Esophagus squamous epithelium (tissue), 5 donors: ENCODE data around the gene LENG8. TPM values are rescaled to one million over a fixed set of nuclear protein-coding genes. Genes with fewer than 3 reads are reported as not detected.
"Not testable (repeated sequence)": the region's sequence is repeated elsewhere in the genome, so short reads cannot be mapped to it uniquely, and the experiment has no call there.

ENCODE experiments used
- DNase-seq: peaks from one replicate; lab custom pipeline; 2025; lab: John Stamatoyannopoulos, UW
- H3K27ac ChIP-seq, 4 donors: fragments of 200-600 bp; sonication (generic); one replicate each; pipeline ENCODE4 v1.5.1; 2016 to 2019; ENCODE audit warnings: mild to moderate bottlenecking in 1 of 4
- H3K27me3 ChIP-seq, 4 donors: fragments of 200-600 bp; sonication (generic); 1 replicate in 3 of 4; 2 replicates in 1 of 4; pipeline versions ENCODE4 v1.5.1 to v1.6.0; 2017 to 2021; ENCODE audit warnings: antibody characterized with exemption in 1 of 4
- H3K36me3 ChIP-seq, 3 donors: fragments of 200-600 bp; sonication (generic); one replicate each; pipeline ENCODE4 v1.5.1; 2016 to 2019
- H3K4me1 ChIP-seq, 3 donors: fragments of 200-600 bp; sonication (generic); one replicate each; pipeline ENCODE4 v1.5.1; 2017 to 2019
- H3K4me3 ChIP-seq, 4 donors: fragments of 200-600 bp; sonication (generic); 1 replicate in 3 of 4; 2 replicates in 1 of 4; pipeline ENCODE4 v1.5.1; 2016 to 2019; ENCODE audit warnings: mild to moderate bottlenecking in 2 of 4, moderate library complexity in 1 of 4
- H3K9me3 ChIP-seq, 3 donors: fragments of 200-600 bp; sonication (generic); one replicate each; pipeline ENCODE4 v1.5.1; 2016 to 2019
- CTCF ChIP-seq, 6 experiments: fragments of 450-650 bp in 4 of 6; fragments of 200-600 bp in 2 of 6; sonication (generic) in 2 of 6; IDR thresholded peaks; one replicate each; pipeline ENCODE4 v1.5.1; 2016 to 2019; ENCODE audit warnings: antibody characterized with exemption in 6 of 6, mild to moderate bottlenecking in 4 of 6, moderate library complexity in 4 of 6
- POLR2A ChIP-seq, 4 donors: fragments of 450-650 bp; IDR thresholded peaks; one replicate each; pipeline ENCODE4 v1.6.1; 2017; ENCODE audit warnings: antibody characterized with exemption in 4 of 4, mild to moderate bottlenecking in 4 of 4, moderate library complexity in 3 of 4
- WGBS, 2 donors: methylation state at CpG; one replicate each; pipeline ENCODE4 v1.1.5; 2018; 5-methylcytosine and 5-hydroxymethylcytosine counted together
- intact Hi-C: fragments of 100-400 bp; cut with DNase I; formaldehyde crosslinking; loops from one replicate; pipeline ENCODE4 v1.15.0; 2022
- small RNA-seq, 4 donors: library from RNA; depleted of rRNA; stranded (forward); fragments of <200 nt; gene quantifications; one replicate each; pipeline ENCODE3, GENCODE V24; 2016
- total RNA-seq, 4 donors: library from RNA; depleted of rRNA; stranded (reverse); fragments of >200 nt; gene quantifications; one replicate each; pipeline ENCODE4 v1.1.0, GENCODE V29; 2016
- donor health status: DM: yes; HTN: yes; CAD: no.

LENG8 gene
- total RNA-seq, 4 donors from 2014 or later: 22.9 to 95.2 (median 49.6) TPM

GRCh38 chr19:54507824-54508223 lies 58.8 kb downstream of the LENG8 start:
- Histone ChIP-seq H3K9me3 (no peaks in the 10 kb centered on the region), H3K4me3 (no peak overlapping the region), H3K27me3 (peaks cover 0 to 36% (median 0%) of the 10 kb centered on the region in 4 donors), H3K4me1 (no peaks in the 10 kb centered on the region), H3K27ac (no peak overlapping the region), H3K36me3 (no peaks in the 10 kb centered on the region)
- TF ChIP-seq CTCF (IDR thresholded peaks at IDR 0.05) (no peak), POLR2A (IDR thresholded peaks at IDR 0.05) (no peak)
- no peak for DNase-seq
- intact Hi-C loops: no loop called here
- 52 to 71% methylated on average over 9 to 12 of the region's 12 CpGs for WGBS, 2 donors

GRCh38 chr19:54508487-54508886 lies 59.5 kb downstream of the LENG8 start:
- H3K36me3 ChIP-seq, H3K27ac ChIP-seq, intact Hi-C loops, H3K4me3 ChIP-seq, H3K9me3 ChIP-seq, H3K4me1 ChIP-seq, DNase-seq: not testable (repeated sequence)
- H3K27me3 ChIP-seq: peaks cover 0 to 34% (median 0%) of the 10 kb centered on the region in 4 donors
- 40% methylated on average over 1 of the region's 3 CpGs; no CpG with 5 or more reads in 1 of the 2 donors for WGBS, 2 donors

- DNase-seq, H3K36me3 ChIP-seq, H3K9me3 ChIP-seq, H3K4me3 ChIP-seq, intact Hi-C loops, H3K27ac ChIP-seq, H3K4me1 ChIP-seq: not testable (repeated sequence)
- H3K27me3 ChIP-seq: peaks cover 0 to 28% (median 0%) of the 10 kb centered on the region in 4 donors
- 0% methylated on average over 1 of the region's 21 CpGs; no CpG with 5 or more reads in 1 of the 2 donors for WGBS, 2 donors
Observed at GRCh38 chr19:54509200-54509940, 60.4 kb downstream of the LENG8 start.

Small RNAs within 50 kb of the gene (small RNA-seq; reads per million reads assigned to genes)
- gene AC245884.3: 0 reads per million in 4 donors

Other genes with a start within 250 kb of the LENG8 start
- gene RPS9, start 248.3 kb upstream of the LENG8 start, total RNA-seq: 1,000 to 10,000 TPM; 1,466 to 2,803 (median 2,105) TPM
- gene LILRB3, start 226.2 kb upstream of the LENG8 start, total RNA-seq: 10 to 100 TPM in 1 of 4 donors, 1 to 10 TPM in 2, not detected in 1; 7.8 to 18.8 (median 8.3) TPM
- 1 to 10 TPM in 1 of 4 donors, under 1 TPM in 2, not detected in 1; 0.53 to 1.7 (median 0.95) TPM for gene LILRA6, start 206.4 kb upstream of the LENG8 start, total RNA-seq
- gene LILRB5, start 191.9 kb upstream of the LENG8 start, total RNA-seq: 1 to 10 TPM in 3 of 4 donors, not detected in 1; 1.4 to 9.3 (median 5.8) TPM
- 1 to 10 TPM in 2 of 4 donors, under 1 TPM in 1, not detected in 1; 0.40 to 1.9 (median 1.0) TPM for gene LILRB2, start 168.1 kb upstream of the LENG8 start, total RNA-seq
- gene LILRA5, start 136.0 kb upstream of the LENG8 start, total RNA-seq: 1 to 10 TPM in 1 of 4 donors, under 1 TPM in 2, not detected in 1; 0.38 to 1.4 (median 0.70) TPM
- under 1 TPM in 1 of 4 donors, not detected in 3; 0.19 TPM for gene LILRA4, start 110.0 kb upstream of the LENG8 start, total RNA-seq
- gene LAIR1, start 84.3 kb upstream of the LENG8 start, total RNA-seq: 10 to 100 TPM in 2 of 4 donors, 1 to 10 TPM in 1, under 1 TPM in 1; 0.57 to 11.4 (median 6.1) TPM
- 1 to 10 TPM in 2 of 4 donors, under 1 TPM in 1, not detected in 1; 0.44 to 4.4 (median 2.0) TPM for gene TTYH1, start 33.7 kb upstream of the LENG8 start, total RNA-seq
- gene LENG9, start 14.6 kb downstream of the LENG8 start, total RNA-seq: 10 to 100 TPM in 2 of 4 donors, 1 to 10 TPM in 2; 8.1 to 13.1 (median 10.1) TPM
- gene CDC42EP5, start 24.1 kb downstream of the LENG8 start, total RNA-seq: 10 to 100 TPM in 2 of 4 donors, 1 to 10 TPM in 2; 6.0 to 39.4 (median 9.8) TPM
- gene LAIR2, start 53.6 kb downstream of the LENG8 start, total RNA-seq: not detected
- under 1 TPM in 3 of 4 donors, not detected in 1; 0.11 to 0.76 (median 0.53) TPM for gene LILRA2, start 124.6 kb downstream of the LENG8 start, total RNA-seq
- 1 to 10 TPM in 2 of 4 donors, under 1 TPM in 2; 0.38 to 1.1 (median 0.82) TPM for gene LILRA1, start 144.4 kb downstream of the LENG8 start, total RNA-seq
- gene LILRB1, start 181.3 kb downstream of the LENG8 start, total RNA-seq: 1 to 10 TPM in 2 of 4 donors, under 1 TPM in 1, not detected in 1; 0.75 to 2.3 (median 1.5) TPM
- 1 to 10 TPM in 3 of 4 donors, under 1 TPM in 1; 0.31 to 6.7 (median 2.5) TPM for gene LILRB4, start 213.8 kb downstream of the LENG8 start, total RNA-seq